Progenitor cell of endocrine pancreas (in vitro differentiated cells): Measurements from ENCODE around the gene CDIPT. TPM values are rescaled to one million over a fixed set of nuclear protein-coding genes. Genes with fewer than 3 reads are reported as not detected.
"Not testable (repeated sequence)": the region's sequence is repeated elsewhere in the genome, so short reads cannot be mapped to it uniquely, and the experiment has no call there.

Source experiments
- DNase-seq: peaks from one replicate; pipeline ENCODE4 v3.0.0; 2021; ENCODE audit warnings: low spot score; ENCODE audit not compliant: unreplicated experiment
- H3K27ac Mint-ChIP-seq: 2 replicates; pipeline ENCODE4 v1.8.0; 2021; ENCODE audit warnings: mild to moderate bottlenecking, moderate library complexity, mixed read lengths
- H3K27me3 Mint-ChIP-seq: 2 replicates; pipeline ENCODE4 v1.8.0; 2021; ENCODE audit warnings: mixed read lengths
- H3K36me3 Mint-ChIP-seq: 2 replicates; pipeline ENCODE4 v1.8.0; 2022; ENCODE audit warnings: mixed read lengths; ENCODE audit not compliant: insufficient read depth
- H3K4me1 Mint-ChIP-seq: 2 replicates; pipeline ENCODE4 v1.8.0; 2021; ENCODE audit warnings: low read depth, mixed read lengths
- H3K4me3 Mint-ChIP-seq: 2 replicates; pipeline ENCODE4 v1.8.0; 2021; ENCODE audit warnings: low read depth, mild to moderate bottlenecking, moderate library complexity, mixed read lengths
- H3K9me3 Mint-ChIP-seq: 2 replicates; pipeline ENCODE4 v1.8.0; 2021; ENCODE audit warnings: low read depth, mixed read lengths
- total RNA-seq: library from RNA; stranded (reverse); gene quantifications from 2 replicates; pipeline ENCODE4 v1.2.1, GENCODE V29; 2021
- TF ChIP-seq, protein P1 (sequence below): fragments of 200-600 bp; sonication (generic); IDR thresholded peaks from one replicate; pipeline ENCODE4 v1.5.0; 2021; ENCODE audit warnings: antibody characterized with exemption, mild to moderate bottlenecking; ENCODE audit not compliant: unreplicated experiment

The CDIPT gene
- total RNA-seq, 1 donor from 2014 or later = 51.2 TPM

DNA sequence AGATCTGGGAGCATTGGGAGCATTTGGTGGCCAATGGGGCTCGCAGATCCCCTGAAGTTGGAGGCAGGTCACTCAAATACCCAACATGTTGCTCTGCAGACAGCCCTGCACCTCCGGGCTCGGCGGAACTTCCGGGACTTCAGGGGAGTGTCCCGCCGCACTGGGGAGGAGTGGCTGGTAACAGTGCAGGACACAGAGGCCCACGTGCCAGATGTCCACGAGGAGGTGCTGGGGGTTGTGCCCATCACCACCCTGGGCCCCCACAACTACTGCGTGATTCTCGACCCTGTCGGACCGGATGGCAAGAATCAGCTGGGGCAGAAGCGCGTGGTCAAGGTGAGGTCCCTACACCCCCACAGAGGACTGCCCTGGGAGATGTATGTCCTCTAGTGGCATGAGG, 26.4 kb downstream of the CDIPT start:
- no peaks in the 10 kb centered on the region for H3K36me3 Mint-ChIP-seq
- no peaks in the 10 kb centered on the region for H3K9me3 Mint-ChIP-seq
- no peaks in the 10 kb centered on the region for H3K27me3 Mint-ChIP-seq
- no peak overlapping the region for H3K27ac Mint-ChIP-seq
- no peaks in the 10 kb centered on the region for H3K4me1 Mint-ChIP-seq
- TF ChIP-seq, protein P1, sequence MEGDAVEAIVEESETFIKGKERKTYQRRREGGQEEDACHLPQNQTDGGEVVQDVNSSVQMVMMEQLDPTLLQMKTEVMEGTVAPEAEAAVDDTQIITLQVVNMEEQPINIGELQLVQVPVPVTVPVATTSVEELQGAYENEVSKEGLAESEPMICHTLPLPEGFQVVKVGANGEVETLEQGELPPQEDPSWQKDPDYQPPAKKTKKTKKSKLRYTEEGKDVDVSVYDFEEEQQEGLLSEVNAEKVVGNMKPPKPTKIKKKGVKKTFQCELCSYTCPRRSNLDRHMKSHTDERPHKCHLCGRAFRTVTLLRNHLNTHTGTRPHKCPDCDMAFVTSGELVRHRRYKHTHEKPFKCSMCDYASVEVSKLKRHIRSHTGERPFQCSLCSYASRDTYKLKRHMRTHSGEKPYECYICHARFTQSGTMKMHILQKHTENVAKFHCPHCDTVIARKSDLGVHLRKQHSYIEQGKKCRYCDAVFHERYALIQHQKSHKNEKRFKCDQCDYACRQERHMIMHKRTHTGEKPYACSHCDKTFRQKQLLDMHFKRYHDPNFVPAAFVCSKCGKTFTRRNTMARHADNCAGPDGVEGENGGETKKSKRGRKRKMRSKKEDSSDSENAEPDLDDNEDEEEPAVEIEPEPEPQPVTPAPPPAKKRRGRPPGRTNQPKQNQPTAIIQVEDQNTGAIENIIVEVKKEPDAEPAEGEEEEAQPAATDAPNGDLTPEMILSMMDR = no peak
- DNase-seq = no peak
- H3K4me3 Mint-ChIP-seq = no peak overlapping the region

DNA sequence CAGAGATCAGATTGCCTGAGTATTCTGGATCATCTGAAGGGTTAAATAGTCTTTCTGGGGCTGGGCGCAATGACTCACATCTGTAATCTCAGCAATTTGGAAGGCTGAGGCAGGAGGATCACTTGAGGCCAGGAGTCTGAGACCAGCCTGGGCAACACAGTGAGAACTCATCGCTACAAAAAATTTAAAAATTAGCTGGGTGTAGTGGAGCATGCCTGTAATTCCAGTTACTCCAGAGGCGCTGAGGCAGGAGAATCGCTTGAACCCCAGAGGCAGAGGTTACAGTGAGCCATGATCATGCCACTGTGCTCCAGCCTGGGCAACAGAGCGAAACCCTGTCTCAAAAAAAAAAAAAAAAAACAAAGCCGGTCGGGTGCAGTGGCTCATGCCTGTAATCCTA, 27.1 kb downstream of the CDIPT start:
- Mint-ChIP-seq H3K27ac (no peak overlapping the region), H3K9me3 (no peaks in the 10 kb centered on the region), H3K36me3 (no peaks in the 10 kb centered on the region), H3K4me3 (no peak overlapping the region), H3K27me3 (no peaks in the 10 kb centered on the region), H3K4me1 (no peaks in the 10 kb centered on the region)
- no peak for DNase-seq
- TF ChIP-seq, protein P1 = no peak

DNA sequence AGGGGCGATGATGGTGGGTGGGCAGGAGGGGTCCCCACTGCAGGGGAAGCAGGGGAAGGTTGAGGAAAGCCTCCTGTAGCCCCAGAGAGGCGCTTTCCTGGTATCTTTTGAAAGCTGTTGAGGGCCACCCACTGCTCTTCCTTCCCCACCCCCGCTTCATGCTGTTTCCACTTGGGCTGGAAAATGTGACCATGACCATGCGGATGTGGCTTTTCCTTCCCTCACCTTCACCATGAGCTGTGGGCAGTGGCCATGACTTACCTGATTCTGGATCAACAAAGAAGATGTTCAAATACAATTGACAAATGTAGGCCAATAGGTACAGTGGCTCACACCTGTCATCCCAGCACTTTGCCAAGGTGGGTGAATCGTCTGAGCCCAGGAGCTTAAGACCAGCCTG, 28.9 kb downstream of the CDIPT start:
- H3K4me1 Mint-ChIP-seq = peaks cover 6% of the 10 kb centered on the region
- H3K27ac Mint-ChIP-seq = no peak overlapping the region
- TF ChIP-seq, protein P1 = no peak
- H3K9me3 Mint-ChIP-seq = no peaks in the 10 kb centered on the region
- DNase-seq = no peak
- H3K4me3 Mint-ChIP-seq = no peak overlapping the region
- H3K27me3 Mint-ChIP-seq = no peaks in the 10 kb centered on the region
- no peaks in the 10 kb centered on the region for H3K36me3 Mint-ChIP-seq

DNA sequence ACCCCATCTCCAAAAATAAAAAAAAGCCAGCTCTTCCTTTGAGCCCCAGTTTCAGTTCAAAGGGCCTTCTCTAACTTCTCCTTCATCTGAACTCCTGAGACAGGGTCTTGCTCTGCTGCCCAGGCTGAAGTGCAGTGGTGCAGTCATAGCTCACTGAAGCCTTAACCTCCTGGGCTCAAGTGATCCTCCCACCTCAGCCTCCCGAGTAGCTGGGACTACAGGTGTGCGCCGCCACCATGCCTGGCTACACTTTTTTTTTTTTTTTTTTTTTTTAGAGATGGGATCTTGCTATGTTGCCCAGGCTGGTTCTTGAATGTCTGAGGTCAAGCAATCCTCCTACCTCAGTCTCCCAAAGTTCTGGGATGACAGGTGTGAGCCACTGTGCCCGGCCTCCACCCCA, 29.8 kb downstream of the CDIPT start:
- H3K4me1 Mint-ChIP-seq, H3K9me3 Mint-ChIP-seq, H3K4me3 Mint-ChIP-seq, H3K27ac Mint-ChIP-seq, DNase-seq, H3K27me3 Mint-ChIP-seq, H3K36me3 Mint-ChIP-seq: not testable (repeated sequence)

DNA sequence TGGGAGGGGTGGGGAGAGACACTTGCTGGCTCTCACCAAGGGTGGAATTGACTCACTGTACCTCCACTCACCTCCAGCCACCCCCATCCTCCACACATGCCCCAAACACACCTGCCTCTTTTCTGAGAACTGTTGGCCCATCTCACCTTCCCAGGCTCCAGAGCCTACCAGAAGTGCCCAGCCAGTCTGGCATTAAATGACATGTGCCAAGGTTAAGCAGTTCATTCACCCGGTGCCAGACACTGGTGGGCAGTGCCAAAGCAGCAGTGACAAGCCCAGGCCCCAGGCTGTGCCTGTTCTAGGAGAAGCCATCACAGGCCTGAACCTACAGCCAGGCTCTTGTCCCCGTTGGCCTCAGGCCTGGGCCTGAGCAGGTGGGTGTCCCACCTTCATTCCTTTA, 31.5 kb downstream of the CDIPT start:
- TF ChIP-seq, protein P1 = no peak
- Mint-ChIP-seq H3K4me1 (peaks cover 6% of the 10 kb centered on the region), H3K27me3 (no peaks in the 10 kb centered on the region), H3K9me3 (no peaks in the 10 kb centered on the region), H3K4me3 (no peak overlapping the region), H3K36me3 (no peaks in the 10 kb centered on the region), H3K27ac (no peak overlapping the region)
- DNase-seq = no peak

DNA sequence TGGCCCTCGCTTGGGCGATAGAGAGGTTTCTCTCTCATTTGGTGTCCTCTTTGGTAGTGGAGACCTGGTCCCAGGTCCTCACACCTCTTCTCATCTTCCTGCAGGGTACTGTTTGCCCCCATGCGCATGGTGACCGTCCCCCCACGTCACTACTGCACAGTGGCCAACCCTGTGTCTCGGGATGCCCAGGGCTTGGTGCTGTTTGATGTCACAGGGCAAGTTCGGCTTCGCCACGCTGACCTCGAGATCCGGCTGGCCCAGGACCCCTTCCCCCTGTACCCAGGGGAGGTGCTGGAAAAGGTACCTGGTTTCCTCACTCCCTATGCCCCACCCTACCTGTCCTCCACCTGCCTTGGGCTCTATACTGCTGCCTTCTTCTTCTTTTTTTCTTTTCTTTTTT, 32.3 kb downstream of the CDIPT start:
- Mint-ChIP-seq H3K27ac (no peak overlapping the region), H3K9me3 (no peaks in the 10 kb centered on the region), H3K36me3 (no peaks in the 10 kb centered on the region), H3K4me3 (no peak overlapping the region), H3K4me1 (peaks cover 6% of the 10 kb centered on the region), H3K27me3 (no peaks in the 10 kb centered on the region)
- no peak for DNase-seq
- TF ChIP-seq, protein P1 = no peak
